ENCODE data around the gene FABP2.
"Not testable (repeated sequence)": the region's sequence is repeated elsewhere in the genome, so short reads cannot be mapped to it uniquely, and the experiment has no call there.

Gene FABP2

DNA sequence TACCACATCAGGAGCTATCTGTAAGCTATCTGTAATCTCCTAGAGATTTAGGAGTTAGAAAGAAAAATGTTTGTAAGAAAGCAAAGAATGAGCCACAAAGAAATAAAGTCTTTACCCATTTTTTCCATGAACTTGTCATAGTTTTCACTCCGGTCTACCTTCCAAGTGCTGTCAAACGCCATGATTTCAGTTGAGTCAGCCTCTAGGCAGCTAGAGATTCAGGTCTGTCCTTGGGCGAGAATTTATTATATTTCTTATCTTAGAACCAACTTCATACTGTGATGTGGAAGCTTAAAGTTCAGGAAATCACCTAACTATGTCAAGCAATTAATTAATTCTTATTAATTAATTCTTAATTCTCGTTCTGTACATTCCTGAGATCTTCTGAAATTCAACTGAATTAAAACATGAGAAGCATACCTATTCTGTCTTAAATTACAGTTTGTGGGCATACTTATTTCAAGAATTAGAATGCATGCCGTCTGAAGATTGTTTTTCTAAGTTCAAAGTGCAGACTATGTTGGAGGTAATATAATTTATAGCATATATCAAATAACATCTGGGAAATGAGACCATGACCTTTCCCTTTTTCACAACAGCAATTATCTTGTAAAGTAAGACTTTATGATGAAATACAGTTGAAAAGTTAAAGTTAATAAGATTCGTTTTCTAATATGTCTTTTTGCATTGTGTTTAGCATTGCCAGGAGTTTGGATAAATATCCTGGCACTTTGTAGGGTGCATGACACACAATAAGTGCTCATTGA is at the start of gene FABP2:
Gene FABP2 (minus strand): TSS at position 218 of the 767 bp plus-strand sequence. CDS start 36 bp downstream, at position 182.
- DNase-seq = no peak

DNA sequence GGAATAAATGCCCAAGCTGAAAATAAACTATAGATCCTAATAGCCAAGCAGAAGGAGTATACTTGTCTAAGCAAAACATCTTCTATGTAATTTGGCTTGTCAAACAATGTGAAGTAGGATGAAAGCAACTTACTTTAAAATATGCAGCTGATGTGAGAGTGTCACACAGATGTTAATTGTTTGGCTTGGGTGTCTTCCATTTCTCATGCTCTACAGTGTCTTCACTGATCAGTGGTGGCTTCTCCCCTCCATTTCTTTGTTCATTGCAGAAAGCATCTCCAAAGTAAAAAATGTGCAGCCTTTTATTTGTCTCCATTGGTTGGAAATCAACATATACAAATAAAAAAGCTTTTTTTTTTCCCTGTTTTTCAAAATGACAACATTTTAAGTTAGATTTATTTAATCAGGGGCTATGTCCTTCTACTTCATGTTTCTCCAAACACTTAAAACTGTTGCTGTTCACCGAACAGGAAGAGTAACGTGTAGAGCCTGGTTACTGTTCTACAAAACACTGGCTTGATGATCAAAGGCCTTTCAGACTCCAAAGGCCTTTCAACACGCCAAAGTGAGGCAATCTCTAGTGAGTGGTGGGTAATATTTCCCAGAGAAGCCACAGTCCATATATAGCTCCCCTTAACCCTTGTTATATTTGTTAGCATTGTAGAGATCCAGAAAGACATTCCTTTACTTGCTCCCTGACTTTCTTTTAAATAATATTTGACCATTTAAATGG is 49.2 kb upstream of the FABP2 start:
- not testable (repeated sequence) for DNase-seq

DNA sequence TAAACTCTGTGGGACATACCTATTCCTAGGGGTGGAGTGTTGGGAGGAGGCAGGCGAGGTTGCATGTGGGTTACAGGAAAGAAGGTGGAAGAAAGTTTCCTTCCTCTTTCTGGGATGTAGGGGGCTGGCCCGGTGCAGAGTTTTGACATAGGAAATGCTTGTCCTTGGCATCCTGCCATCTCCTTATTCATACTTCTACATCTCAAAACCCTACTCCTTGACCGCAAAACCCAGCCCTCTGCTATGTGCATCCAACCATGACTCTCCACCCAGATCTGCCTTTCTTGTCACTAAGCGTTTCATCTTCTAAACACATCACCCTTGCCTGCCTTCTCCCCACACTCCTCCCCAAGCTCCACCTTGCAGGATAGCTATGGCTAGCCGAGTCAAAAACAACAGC is 48.5 kb upstream of the FABP2 start:
- not testable (repeated sequence) for DNase-seq

DNA sequence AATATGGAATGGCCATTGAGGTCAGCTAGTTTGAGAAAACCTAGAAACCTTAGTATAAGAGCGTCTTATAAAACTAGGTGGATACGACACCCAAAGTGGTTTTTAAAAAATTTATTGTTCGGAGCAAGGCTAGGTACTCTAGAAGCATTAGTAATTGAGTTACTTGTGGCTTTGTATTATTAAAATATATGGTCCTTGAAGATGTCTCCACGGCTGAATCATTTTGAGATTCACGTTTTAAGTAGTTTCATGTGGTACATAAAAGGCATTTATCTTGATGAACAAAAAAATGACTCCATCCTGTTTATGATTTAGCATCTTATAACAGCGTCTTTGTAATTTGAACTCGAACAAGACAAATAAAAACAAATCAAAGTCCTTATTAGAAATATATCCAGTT is 44.9 kb upstream of the FABP2 start:
- DNase-seq = not testable (repeated sequence)

- not testable (repeated sequence) for DNase-seq
These were observed 42.3 kb upstream of the FABP2 start for GRCh38 chr4:119364203-119364602.

DNA sequence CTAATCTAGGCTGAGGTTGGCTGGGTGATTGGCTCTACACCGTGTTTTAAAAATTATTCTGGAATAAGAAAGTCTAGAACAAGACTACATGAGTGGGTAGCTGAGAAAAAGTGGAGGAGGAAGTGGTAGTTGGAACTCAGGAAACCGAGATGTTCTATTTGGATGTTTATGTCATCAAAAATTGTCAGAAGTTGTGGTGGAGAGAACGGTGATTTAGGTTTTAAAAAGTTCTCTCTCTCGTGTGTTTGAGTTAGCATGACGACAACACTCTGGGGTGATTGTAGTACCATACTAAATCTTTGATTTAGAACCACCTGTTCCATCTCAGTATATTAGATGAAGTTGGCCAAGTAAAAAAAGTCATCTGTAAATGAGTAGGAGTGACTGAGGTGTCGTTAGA is 41.4 kb upstream of the FABP2 start:
- DNase-seq = not testable (repeated sequence)

- DNase-seq = not testable (repeated sequence)
These were observed 40.5 kb upstream of the FABP2 start for GRCh38 chr4:119362413-119362812.

GRCh38 chr4:119359873-119360272 is 37.9 kb upstream of the FABP2 start:
- not testable (repeated sequence) for DNase-seq

DNA sequence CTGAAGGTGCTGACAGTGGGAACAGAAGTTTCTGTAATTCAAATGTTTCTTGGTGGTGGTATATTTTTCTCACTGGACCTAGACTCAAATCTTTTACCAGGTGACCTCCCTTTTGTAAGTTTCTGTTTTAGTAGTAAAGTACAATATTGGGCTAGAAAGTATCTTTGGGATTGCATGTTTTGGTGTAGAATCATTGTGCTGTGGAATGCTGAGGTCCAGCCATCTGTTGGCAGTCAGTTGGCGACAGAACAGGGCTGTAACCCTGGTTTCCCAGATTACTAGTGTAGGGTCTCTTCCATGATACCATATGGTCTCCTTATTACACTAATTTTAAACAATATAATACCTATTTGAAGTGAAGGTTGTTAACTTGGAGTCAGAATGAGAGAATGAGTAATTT is 34.9 kb upstream of the FABP2 start:
- not testable (repeated sequence) for DNase-seq

DNA sequence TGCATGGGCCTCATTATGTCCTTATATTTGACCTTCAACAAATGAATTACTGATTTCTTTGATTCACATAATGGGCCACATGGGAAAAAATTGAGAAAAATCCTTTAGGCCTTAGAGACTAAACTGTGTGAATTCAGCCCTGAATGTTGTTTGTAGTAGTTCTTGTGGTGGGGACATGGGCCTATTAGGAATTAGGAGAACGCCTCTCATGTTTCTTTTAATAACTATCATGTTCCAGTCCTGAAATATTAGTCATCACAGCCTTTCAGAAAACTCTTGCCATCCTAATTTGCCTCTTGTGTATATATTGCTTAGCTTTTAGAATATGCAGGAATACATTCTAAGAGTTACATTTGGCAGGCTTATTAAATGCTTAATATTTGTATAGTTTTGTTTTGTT is 34.1 kb upstream of the FABP2 start:
- not testable (repeated sequence) for DNase-seq

- not testable (repeated sequence) for DNase-seq
These were observed 31.4 kb upstream of the FABP2 start for GRCh38 chr4:119353364-119353763.

GRCh38 chr4:119348169-119348568 is 26.2 kb upstream of the FABP2 start:
- not testable (repeated sequence) for DNase-seq

DNA sequence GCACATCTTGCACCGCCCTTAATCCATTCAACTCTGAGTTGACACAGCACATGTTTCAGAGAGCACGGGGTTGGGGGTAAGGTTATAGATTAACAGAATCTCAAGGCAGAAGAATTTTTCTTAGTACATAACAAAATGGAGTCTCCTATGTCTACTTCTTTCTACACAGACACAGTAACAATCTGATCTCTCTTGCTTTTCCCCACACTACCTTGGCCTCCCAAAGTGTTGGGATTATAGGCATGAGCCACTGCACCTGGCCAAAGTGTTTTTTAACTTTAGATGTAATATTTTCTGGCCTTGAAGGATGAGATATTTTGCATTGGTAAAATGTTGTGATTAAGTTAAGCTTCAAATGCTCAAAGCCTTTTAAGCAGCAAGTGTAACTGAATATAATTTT is 21.4 kb upstream of the FABP2 start:
- not testable (repeated sequence) for DNase-seq

- not testable (repeated sequence) for DNase-seq
These were observed 18.0 kb upstream of the FABP2 start for GRCh38 chr4:119339895-119340294.

- DNase-seq = no peak
These were observed 15.1 kb upstream of the FABP2 start for GRCh38 chr4:119337010-119337409.

DNA sequence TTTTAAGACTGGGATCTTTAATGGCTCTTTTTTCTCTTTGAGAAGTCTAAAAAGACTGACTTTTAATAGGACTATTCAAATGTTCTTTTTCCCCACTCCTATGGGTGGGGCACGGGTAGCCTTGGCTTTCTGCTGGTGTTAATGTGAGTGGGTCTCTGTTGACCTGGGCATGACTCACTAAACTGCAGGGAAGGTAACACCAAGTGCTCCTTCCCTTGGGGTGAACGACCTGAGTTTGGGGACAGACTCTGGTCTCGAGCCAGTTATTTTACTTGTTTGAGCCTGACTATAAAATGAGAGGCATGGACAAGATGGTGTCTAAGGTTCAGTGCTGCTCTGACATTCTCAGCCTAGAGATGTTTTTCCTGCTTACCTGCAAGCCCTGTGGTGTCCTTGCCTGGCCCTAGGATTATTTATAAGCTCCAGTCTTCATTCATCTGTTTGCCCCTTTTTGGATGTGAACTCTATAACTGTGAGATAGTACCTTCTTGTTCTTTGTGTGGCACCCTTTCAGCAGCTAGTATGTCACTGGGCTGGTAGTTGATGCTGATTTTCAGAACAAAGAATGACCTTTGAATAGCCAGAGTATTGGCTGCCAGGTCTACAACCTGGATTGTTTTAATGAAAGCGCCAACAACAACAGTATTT is 14.5 kb upstream of the FABP2 start:
- not testable (repeated sequence) for DNase-seq

DNA sequence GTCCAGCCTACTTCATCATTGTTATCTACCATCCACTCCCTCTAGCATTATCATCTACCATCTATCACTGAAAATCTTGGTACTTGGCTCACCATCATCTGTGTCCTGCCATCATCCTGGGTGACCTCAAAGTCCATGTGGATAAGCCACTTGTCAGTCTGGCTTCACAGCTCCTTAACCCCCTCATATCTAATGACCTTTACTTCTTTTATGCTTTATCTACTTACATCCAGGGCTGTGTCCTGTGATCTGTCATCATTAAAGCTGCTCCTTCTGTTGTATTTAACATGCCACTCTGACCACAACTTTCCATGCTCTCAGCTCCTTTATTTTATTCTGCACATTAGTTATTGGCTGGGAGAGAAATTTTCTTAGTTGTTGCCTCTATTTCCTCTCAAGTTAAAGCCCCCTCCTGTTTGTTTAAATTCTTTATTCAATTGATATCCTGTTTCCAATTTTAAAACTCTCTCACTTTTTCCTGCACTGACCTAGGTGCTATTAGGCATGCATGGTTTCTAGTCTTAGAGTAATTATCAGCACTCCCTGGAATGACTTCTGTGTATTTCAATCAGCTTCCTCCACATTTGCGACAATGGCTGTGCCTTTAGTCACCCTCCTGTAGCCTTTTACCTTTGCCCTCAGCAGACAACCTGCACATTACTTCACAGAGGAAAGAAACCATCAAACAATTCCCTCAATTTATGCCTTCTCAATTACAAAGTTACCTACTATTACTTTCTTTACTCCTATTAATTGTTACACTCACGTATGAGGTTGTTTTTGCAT is 8.1 kb upstream of the FABP2 start:
- peak; percentile 16 for DNase-seq

- DNase-seq = no peak
These were observed 6.8 kb upstream of the FABP2 start for GRCh38 chr4:119328695-119329094.

- no peak for DNase-seq
These were observed 3.9 kb downstream of the FABP2 start for GRCh38 chr4:119317990-119318389.

DNA sequence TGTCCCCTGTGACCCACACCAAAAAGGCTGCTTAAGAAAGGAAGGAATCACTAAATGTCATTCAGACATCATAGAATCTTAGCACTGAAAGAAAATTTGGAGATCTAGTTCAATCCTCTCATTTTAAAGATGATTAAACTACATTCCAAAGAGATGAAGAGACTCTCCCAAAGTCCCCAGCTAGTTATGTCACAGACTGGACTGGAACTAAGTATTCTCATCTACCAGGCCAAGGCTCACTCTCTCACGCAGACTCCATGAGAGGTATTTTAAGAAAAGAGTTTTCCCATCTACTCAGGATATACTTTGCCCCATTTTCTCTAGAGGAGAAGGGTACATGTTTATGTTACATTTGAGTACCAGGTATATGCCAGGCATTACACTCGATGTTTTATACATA is 6.9 kb downstream of the FABP2 start:
- no peak for DNase-seq

GRCh38 chr4:119314356-119314755 is 7.6 kb downstream of the FABP2 start:
- DNase-seq = peak; percentile 76

DNA sequence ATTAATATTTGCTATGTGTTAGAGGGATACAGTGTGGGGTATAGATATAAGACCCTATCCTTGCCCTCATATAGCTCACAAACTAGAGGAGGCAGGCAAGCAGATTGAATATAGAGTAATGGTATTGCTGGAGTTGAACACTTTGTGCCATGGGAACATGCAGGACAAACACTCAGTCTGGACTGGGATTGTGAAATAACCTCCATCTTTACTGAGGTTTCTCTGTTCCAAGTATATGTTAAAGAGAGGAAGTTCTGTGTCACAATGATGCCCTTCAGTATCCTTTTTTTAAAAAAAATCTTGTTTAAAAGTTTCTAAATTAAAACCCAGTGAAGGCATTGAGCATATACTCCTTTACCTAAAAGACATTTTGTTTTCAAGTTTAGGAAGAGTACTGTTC is 8.7 kb downstream of the FABP2 start:
- DNase-seq = no peak

DNA sequence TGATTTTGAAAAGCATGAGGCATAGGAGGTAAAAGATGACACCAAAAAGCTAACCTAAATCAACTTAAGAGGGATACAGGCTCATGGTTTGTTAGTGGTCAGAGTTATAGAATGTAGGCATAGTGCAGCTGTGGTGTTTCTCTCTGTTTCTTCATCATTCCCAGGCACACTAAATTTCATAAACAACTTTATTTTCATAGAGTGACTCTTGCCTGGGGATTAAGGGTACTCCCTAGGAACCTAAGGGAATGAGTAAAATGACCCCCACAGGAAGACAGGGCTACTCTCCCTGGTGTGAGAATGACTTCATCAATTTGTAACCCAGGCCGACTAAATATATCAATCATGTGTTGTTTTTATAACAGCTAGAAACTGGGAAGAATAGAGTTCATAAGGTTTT is 11.1 kb downstream of the FABP2 start:
- DNase-seq = no peak

Data from NCI-H82 (cell line).